Fibroblast of lung (primary cell): ENCODE measurements around the gene DAZAP2. TPM values are rescaled to one million over a fixed set of nuclear protein-coding genes. Genes with fewer than 3 reads are reported as not detected.
"Not testable (repeated sequence)": the region's sequence is repeated elsewhere in the genome, so short reads cannot be mapped to it uniquely, and the experiment has no call there.

ENCODE experiments used
- DNase-seq, 2 donors: peaks; one replicate each; pipeline versions ENCODE4 v3.0.0 to v3.0.0-alpha.2; 2010; ENCODE audit warnings: low read depth in 2 of 2
- H2AFZ ChIP-seq: 2 replicates; pipeline ENCODE4 v1.5.1; 2012; ENCODE audit warnings: low read length, control low read depth, inconsistent platforms
- H3K27ac ChIP-seq: 2 replicates; pipeline ENCODE4 v1.5.1; 2011; ENCODE audit warnings: low read length, control low read depth; ENCODE audit not compliant: insufficient read depth
- H3K27me3 ChIP-seq: 2 replicates; pipeline ENCODE4 v1.5.1; 2011; ENCODE audit warnings: mild to moderate bottlenecking, low read length; ENCODE audit not compliant: control insufficient read depth, insufficient read depth
- H3K36me3 ChIP-seq: 2 replicates; pipeline ENCODE4 v1.5.1; 2011; ENCODE audit warnings: low read length; ENCODE audit not compliant: control insufficient read depth, insufficient read depth
- H3K4me1 ChIP-seq: 2 replicates; pipeline ENCODE4 v1.5.1; 2011; ENCODE audit warnings: low read length; ENCODE audit not compliant: control insufficient read depth, insufficient read depth; ENCODE audit errors: extremely low read depth
- H3K4me2 ChIP-seq: 2 replicates; pipeline ENCODE4 v1.5.1; 2011; ENCODE audit warnings: low read length, control low read depth; ENCODE audit not compliant: insufficient read depth; ENCODE audit errors: extremely low read depth
- H3K4me3 ChIP-seq, 4 experiments: fragments of 200-600 bp in 1 of 4; sonication (generic) in 1 of 4; replicated peaks in 1 of 4; 2 replicates each; pipeline ENCODE4 v1.5.1; 2011 to 2016; ENCODE audit warnings: low read length in 4 of 4, low read depth in 3 of 4, mild to moderate bottlenecking in 3 of 4, control low read depth in 2 of 4, inconsistent platforms in 1 of 4, mixed read lengths in 1 of 4; ENCODE audit not compliant: insufficient read depth in 1 of 4; ENCODE audit errors: control extremely low read depth in 1 of 4
- H3K79me2 ChIP-seq: 2 replicates; pipeline ENCODE4 v1.5.1; 2012; ENCODE audit warnings: mild to moderate bottlenecking, low read length, inconsistent platforms; ENCODE audit not compliant: control insufficient read depth, insufficient read depth
- H3K9ac ChIP-seq: 2 replicates; pipeline ENCODE4 v1.5.1; 2011; ENCODE audit warnings: mild to moderate bottlenecking, low read length, control low read depth; ENCODE audit not compliant: insufficient read depth
- H3K9me3 ChIP-seq: 2 replicates; pipeline ENCODE4 v1.5.1; 2012; ENCODE audit warnings: low read depth, low read length; ENCODE audit not compliant: control insufficient read depth, insufficient read depth
- H4K20me1 ChIP-seq: 2 replicates; pipeline ENCODE4 v1.5.1; 2011; ENCODE audit warnings: low read length; ENCODE audit not compliant: control insufficient read depth, insufficient read depth; ENCODE audit errors: extremely low read depth
- CTCF ChIP-seq, 2 donors: IDR thresholded peaks in 1 of 2; conservative IDR thresholded peaks in 1 of 2; 1 replicate in 1 of 2; 2 replicates in 1 of 2; pipeline ENCODE4 v1.5.1; 2011 to 2012; ENCODE audit warnings: low read length in 2 of 2, control low read depth in 1 of 2, inconsistent platforms in 1 of 2, low read depth in 1 of 2, mild to moderate bottlenecking in 1 of 2
- EZH2 ChIP-seq: IDR thresholded peaks from 2 replicates; pipeline ENCODE4 v1.5.1; 2012; ENCODE audit warnings: low read length, control low read depth, mild to moderate bottlenecking; ENCODE audit errors: missing control alignments
- polyA plus RNA-seq, 2 donors: library from polyadenylated mRNA; depleted of rRNA in 1 of 2; stranded (reverse) in 1 of 2; unstranded in 1 of 2; fragments of >200 nt; gene quantifications; 2 replicates each; pipeline ENCODE4 v1.2.1, GENCODE V29; 2011 to 2012; ENCODE audit warnings: missing spikeins in 1 of 2
- total RNA-seq: library from RNA; depleted of rRNA; stranded (reverse); fragments of >200 nt; gene quantifications from 2 replicates; pipeline ENCODE4 v1.2.1, GENCODE V29; 2014

The DAZAP2 gene
- total and polyA plus RNA-seq, 2 donors (not counting 1 experiment from before 2014, with no cell fraction given) = 59.6 to 303 TPM

- Histone ChIP-seq H3K36me3 (no peaks in the 10 kb centered on the region), H3K4me3 (no peak overlapping the region), H3K9ac (no peak overlapping the region), H4K20me1 (no peaks in the 10 kb centered on the region), H3K27ac (no peak overlapping the region), H2AFZ (no peak overlapping the region), H3K9me3 (no peaks in the 10 kb centered on the region), H3K4me1 (no peaks in the 10 kb centered on the region), H3K27me3 (no peaks in the 10 kb centered on the region), H3K79me2 (no peaks in the 10 kb centered on the region), H3K4me2 (no peak overlapping the region)
- DNase-seq = no peak
- no peak for TF ChIP-seq CTCF (conservative IDR thresholded peaks at IDR 0.05 in 1 of 2, IDR thresholded peaks at IDR 0.05 in 1 of 2; ENCODE audit: low read depth in 1 of 2, low read length in 2 of 2)
- TF ChIP-seq EZH2 = no peak
Measured at GRCh38 chr12:51253276-51253675, 14.7 kb downstream of the DAZAP2 start.

DNA sequence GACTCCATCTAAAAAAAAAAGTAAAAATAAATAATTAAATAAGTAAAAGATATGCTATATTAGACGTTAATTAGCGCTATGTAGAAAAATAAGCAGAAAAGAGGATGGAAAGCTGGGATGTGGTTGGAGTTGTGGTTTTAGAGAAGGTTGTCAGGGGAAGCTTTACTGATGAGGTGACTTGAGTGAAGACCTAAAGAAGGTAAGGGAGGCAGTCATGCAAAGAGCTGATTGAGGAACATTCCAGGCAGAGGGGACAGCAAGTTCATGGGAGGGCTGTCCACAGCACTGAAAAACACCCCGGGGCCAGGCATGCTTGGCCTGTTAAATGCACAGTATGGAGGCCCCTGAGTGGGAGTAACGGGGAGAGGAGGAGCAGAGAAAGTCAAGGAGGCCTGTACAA is 15.9 kb downstream of the DAZAP2 start:
- Histone ChIP-seq H3K4me1 (no peaks in the 10 kb centered on the region), H3K79me2 (no peaks in the 10 kb centered on the region), H3K27me3 (no peaks in the 10 kb centered on the region), H3K9ac (no peak overlapping the region), H3K4me3 (no peak overlapping the region), H2AFZ (no peak overlapping the region), H3K36me3 (no peaks in the 10 kb centered on the region), H3K4me2 (no peak overlapping the region), H3K9me3 (no peaks in the 10 kb centered on the region), H3K27ac (no peak overlapping the region), H4K20me1 (no peaks in the 10 kb centered on the region)
- TF ChIP-seq CTCF (conservative IDR thresholded peaks at IDR 0.05 in 1 of 2, IDR thresholded peaks at IDR 0.05 in 1 of 2; ENCODE audit: low read depth in 1 of 2, low read length in 2 of 2) = no peak
- TF ChIP-seq EZH2 = no peak
- peak in 1 of 2 donors; percentile 19 for DNase-seq

- not testable (repeated sequence) for H3K9ac ChIP-seq, H3K27me3 ChIP-seq, H3K27ac ChIP-seq, H3K79me2 ChIP-seq, DNase-seq, H3K9me3 ChIP-seq, H3K4me1 ChIP-seq, H3K36me3 ChIP-seq, H4K20me1 ChIP-seq, H3K4me2 ChIP-seq, H3K4me3 ChIP-seq, H2AFZ ChIP-seq
Measured at GRCh38 chr12:51259600-51259999, 21.0 kb downstream of the DAZAP2 start.
